Measurements from ENCODE around the gene SHISA4.
"Not testable (repeated sequence)": the region's sequence is repeated elsewhere in the genome, so short reads cannot be mapped to it uniquely, and the experiment has no call there.

The SHISA4 gene

DNA sequence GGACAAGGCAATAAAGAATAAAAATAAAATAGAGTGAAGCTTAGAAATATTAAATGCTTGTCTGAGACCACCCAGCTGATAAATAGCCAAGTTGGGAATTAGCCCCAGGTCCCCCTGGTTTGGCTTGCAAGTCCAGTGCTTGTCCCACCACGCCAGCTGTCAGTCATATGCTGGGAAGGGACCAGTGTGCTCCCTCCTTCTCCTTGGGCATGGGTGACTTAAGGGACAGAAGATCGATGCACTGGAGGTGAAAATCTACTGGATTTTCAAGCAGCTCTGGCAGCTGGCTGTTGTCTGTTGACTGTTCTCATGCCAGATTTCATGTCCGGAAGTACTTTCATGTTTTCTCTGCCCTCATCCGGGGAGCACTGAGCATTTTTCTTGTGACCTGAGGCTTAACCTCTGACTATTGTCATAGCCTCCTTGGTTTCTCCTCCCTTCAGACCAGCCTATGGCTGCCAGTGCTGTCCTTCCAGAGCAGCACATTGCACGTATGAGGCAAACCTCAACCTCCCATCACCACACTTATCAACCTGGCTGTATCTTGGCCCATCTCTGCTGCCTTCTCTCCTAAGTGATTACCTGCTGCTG, 45.2 kb downstream of the SHISA4 start:
- DNase-seq, result no peak

DNA sequence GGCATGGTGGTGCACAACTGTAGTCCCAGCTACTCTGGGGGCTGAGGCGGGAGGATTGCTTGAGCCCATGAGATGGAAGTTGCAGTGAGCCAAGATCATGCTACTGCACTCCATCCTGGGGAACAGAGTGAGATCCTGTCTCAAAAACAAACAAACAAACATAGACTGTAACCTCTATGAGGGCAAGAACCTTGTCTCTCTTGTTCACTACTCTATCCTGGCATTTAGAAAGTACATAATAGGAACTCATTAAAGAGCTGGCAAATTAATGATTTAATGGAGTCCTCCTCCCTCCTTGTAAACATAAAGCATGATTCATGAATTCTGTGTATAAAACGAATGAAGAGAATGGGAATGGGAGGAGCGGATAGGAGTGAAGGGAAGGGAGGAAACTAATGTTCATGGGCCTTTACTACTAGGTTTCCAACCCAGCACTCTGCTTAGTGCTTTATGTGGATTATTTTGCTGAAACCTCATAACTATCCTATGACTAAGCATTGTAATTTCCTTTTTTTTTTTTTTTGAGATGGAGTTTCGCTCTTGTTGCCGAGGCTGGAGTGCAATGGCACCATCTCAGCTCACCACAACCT, 49.0 kb downstream of the SHISA4 start:
- no peak for DNase-seq

DNA sequence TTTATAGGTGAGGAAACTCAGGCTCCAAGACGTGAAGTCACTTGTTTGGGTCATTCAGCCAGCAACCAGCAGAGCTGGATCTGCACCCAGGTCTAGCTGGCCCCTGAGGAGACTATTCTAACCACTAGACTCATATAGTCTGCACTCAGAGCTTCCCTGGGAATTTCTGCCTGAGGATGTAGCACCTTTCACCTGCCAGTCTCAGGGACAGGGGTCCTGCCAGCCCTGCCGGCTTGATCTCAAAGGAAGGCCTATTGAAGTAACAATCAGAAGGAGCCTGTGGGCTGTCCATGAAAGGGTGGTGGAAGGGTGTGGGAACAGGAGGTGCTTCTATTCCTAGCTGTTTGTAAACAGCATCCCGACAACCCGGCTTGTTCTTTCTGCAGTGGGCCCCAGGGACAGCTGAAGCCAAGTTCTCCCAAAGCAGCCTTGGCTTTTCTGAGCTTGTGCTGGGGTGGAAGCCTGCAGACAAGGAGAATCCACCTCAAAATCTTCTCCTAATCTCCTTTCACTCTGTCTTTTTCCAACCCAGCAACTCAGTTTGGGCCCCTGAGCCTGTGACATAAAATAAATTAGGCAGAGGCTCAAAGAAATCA, 49.8 kb downstream of the SHISA4 start:
- DNase-seq, result no peak

DNA sequence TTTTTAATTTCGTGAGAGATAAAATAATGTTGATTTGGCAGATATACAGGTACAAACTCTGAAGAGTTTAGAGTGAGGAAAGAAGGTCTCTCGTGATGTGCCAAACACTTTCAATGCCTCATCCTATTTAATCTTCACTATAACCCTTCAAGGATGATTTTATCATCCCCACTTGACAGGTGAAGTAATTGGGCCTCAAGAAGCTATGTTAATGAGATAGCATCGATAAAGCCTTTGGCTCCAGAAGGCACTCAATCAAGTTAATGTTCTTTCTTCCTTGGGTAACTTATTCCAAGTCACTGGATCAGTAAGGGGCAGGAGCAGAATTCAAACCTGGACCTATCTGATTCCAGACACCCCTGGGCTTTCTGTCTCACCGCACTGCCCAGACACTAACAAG, 50.5 kb downstream of the SHISA4 start:
- DNase-seq, result no peak

DNA sequence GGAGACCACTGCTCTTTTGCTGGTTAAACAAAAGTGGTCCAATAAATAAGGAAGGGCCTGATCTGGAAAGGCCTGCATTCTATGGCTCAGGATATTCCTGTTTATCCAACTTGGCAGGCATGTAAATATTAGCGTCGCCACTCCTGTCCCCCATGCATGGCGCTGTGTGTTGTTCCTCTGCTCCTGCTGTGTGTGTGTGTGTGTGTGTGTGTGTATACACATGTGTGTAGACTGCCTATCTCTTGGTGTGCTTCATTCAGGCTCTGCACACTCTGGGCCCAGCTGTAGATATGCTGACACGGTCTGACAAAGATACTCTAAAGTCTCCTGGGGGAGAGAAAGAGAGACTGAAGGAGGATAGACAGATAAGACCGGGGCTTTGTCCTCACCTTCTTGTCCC, 50.9 kb downstream of the SHISA4 start:
- no peak for DNase-seq

DNA sequence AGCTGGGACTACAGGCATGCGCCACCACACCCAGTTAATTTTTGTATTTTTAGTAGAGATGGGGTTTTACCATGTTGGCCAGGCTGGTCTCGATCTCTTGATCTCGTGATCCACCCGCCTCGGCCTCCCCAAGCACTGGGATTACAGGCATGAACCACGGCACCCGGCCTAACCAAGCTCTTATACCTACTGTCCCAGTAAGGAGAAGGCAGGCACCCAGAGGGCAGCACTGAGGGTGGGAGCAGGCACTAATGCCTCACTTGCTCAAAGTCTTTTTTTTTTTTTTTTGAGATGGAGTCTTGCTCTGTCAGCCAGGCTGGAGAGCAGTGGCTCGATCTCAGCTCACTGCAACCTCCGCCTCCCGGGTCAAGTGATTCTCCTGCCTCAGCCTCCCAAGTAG, 51.6 kb downstream of the SHISA4 start:
- not testable (repeated sequence) for DNase-seq

DNA sequence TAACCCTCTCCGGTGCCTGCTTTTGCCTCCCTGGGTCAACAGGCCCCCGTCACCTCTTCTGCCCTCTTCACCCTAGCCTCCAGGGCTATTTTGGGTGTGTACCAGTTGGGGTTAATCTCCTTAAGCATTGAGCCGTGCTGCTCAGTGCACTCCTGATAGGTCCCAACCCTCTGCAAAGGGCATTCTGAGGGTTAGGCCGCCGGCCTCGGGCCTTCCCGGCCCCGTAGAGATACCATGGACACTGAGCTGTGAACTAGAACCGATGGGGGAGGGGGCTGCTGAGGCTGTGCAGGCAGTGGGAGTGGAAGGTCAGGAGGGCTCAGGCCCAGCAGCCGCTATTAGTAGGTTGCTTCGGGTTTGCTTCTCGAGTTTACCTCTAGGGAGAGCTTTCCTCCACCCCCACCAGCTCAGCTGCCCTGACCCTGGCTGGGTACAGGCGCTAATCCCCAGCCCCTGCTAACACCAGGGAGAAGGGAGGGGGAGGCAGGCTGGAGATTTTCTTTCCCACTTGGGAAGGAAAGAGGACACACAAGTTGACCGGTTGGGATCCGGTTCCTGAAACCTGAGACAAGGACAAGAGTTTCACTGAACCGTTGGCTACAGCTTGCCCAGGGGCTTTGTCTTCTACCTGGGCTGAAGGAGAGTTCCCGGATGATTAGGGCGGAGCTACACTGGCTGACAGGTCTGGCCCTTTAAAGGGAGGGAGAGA, 52.9 kb downstream of the SHISA4 start:
- no peak for DNase-seq

DNA sequence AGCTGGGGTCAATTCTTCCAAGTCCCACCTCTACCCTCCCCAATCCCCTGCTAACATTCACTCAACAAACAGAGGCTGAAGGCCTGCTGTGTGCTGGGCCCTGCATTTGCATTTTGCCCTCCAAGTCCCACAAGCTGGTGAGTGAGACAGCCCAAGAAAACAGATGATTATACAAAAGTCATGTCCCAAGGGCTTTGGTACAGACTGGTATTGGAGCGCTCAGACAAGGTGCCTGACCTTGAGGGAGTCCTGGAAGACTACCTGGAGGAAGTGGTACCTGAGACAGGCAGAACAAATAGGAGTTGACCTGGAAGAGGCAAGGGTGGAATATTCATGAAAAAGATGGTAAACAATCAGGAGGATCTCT, 53.4 kb downstream of the SHISA4 start:
- DNase-seq, result no peak
